Measurements from ENCODE around the gene ELAC1. TPM values are rescaled to one million over a fixed set of nuclear protein-coding genes. Genes with fewer than 3 reads are reported as not detected.

Gene ELAC1
- total and polyA plus RNA-seq, 2 of the 8 experiments (the other 6 are each of a cell fraction or from before 2014, with no cell fraction given): 2.3 to 3.4 TPM

DNA sequence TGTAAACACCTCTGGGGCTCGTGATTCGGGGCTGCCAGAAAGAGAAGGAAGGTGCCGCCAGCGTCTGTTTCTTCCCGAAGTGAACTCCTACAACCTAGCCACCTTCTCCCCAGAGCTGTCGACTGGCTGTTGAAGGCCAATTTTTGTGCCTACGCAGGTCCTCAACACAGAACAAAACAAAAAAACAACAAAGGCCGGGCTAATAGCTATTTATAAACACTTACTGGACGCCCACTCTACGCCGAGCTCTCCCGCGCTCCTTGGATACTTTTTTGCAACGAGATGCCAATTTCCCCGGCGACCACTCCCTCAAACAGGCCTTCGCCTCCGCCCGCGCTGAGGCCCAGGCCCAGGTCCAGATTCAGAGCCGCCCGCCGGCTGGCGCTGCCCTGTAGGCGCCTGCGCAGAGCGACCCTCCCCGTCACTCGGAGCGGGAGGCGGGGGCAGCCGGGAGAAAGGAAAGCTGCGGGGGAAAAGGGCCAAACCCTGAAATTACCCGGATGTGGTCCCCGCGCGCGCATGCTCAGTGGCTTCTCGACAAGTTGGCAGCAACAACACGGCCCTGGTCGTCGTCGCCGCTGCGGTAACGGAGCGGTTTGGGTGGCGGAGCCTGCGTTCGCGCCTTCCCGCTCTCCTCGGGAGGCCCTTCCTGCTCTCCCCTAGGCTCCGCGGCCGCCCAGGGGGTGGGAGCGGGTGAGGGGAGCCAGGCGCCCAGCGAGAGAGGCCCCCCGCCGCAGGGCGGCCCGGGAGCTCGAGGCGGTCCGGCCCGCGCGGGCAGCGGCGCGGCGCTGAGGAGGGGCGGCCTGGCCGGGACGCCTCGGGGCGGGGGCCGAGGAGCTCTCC, 62.1 kb downstream of the ELAC1 start, which contains the start of gene SMAD4 (continued):
- TF ChIP-seq SP4 (IDR thresholded peaks at IDR 0.05; ENCODE audit: low read length) (no peak; the same call in 1 of the 2 replicates), TAF7 (optimal IDR thresholded peaks at IDR 0.05; ENCODE audit: borderline replicate concordance, low read depth, low read length) (peak; percentile 79), YY1 (IDR thresholded peaks at IDR 0.05; ENCODE audit: low read depth, low read length) (no peak), RBBP5 (IDR thresholded peaks at IDR 0.05; ENCODE audit: borderline replicate concordance, low read depth, low read length) (peak; percentile 60; the same call in 1 of the 2 replicates), ASH2L (IDR thresholded peaks at IDR 0.05; ENCODE audit: low read length) (peak; percentile 74), SP2 (IDR thresholded peaks at IDR 0.05; ENCODE audit: low read length) (no peak), CHD2 (IDR thresholded peaks at IDR 0.05; ENCODE audit: low read length) (no peak), JUND (IDR thresholded peaks at IDR 0.05; ENCODE audit: low read length) (no peak), TBP (IDR thresholded peaks at IDR 0.05; ENCODE audit: low read depth, low read length) (peak; percentile 82), CBX5 (IDR thresholded peaks at IDR 0.05; ENCODE audit: low read depth, low read length) (no peak), KDM4A (IDR thresholded peaks at IDR 0.05; ENCODE audit: low read depth, low read length, severe bottlenecking) (peak; percentile 39), SIN3A (conservative IDR thresholded peaks at IDR 0.05 in 1 of 2, IDR thresholded peaks at IDR 0.05 in 1 of 2; ENCODE audit: low read depth in 1 of 2, low read length in 2 of 2) (peak in 1 of 2 experiments; percentile 17; a peak in 1 of 4 replicates), NRF1 (IDR thresholded peaks at IDR 0.05; ENCODE audit: low read depth, low read length) (peak; percentile 93), POLR2A (IDR thresholded peaks at IDR 0.05; ENCODE audit: control extremely low read depth in 1 of 2, low read depth in 2 of 2, low read length in 2 of 2) (peak; percentile 94 to 97), TAF1 (IDR thresholded peaks at IDR 0.05; ENCODE audit: low read depth, low read length) (peak; percentile 95), KDM1A (IDR thresholded peaks at IDR 0.05; ENCODE audit: borderline replicate concordance, low read length) (no peak), FOSL1 (IDR thresholded peaks at IDR 0.05; ENCODE audit: insufficient read depth, low read depth, low read length) (no peak), POLR2AphosphoS5 (IDR thresholded peaks at IDR 0.05; ENCODE audit: low read depth, low read length) (peak; percentile 98)
- TF ChIP-seq, protein P1, sequence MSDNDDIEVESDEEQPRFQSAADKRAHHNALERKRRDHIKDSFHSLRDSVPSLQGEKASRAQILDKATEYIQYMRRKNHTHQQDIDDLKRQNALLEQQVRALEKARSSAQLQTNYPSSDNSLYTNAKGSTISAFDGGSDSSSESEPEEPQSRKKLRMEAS (IDR thresholded peaks at IDR 0.05): peak; percentile 49; the same call in 1 of the 2 replicates

Measured in H1 (cell line).